ENCODE measurements around the gene SHISAL2A.

Gene SHISAL2A

DNA sequence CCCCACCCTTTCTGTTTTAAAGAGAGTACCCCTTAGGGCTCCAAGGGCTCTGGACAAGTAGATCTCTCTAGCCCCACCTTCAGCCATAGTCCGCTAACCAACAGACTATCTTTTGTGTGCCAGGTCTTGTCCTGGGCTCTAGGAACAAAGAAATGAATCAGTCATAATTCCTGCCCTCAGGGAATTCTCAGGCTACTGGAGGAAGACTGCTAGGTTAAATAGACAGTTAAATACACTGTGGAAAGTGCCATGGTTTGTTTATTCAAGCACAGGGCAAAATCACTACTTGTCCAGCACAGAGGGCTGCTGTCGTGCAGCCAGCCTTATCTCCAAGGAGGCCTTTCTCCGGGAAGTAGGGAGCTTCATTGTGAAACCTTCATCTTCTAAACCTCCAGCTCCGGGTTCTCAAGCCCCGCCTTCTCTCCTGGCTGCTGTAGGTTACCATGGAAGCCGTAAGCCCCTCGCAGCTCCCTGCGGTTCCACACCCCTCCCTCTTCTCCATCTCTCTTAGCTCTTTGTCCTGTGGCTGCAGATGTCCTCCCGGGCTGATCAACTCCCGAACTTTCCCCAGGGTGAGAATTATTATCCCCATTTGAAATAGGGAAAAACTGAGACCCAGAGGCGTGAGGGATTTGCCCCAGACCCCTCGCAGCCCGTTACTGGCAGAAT is 29.8 kb downstream of the SHISAL2A start:
- peak; percentile 95 for DNase-seq

DNA sequence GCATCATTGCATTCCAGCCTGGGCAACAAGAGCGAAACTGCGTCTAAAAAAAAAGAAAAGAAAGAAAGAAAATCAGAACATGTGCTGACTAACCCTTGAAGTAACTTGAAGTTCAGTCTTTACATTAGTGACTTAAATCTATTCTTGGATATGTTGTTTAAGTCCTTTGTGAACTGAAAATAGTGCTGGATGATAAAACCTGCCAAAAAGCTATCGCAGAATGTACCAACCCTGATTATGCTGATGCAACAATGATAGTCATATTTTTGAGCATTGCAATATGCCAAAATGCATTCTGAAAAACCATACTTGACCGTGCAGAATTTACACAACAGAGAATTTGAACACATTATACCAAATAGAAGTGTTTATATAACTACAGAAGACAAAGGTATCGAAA is 30.7 kb downstream of the SHISAL2A start:
- DNase-seq: no peak

DNA sequence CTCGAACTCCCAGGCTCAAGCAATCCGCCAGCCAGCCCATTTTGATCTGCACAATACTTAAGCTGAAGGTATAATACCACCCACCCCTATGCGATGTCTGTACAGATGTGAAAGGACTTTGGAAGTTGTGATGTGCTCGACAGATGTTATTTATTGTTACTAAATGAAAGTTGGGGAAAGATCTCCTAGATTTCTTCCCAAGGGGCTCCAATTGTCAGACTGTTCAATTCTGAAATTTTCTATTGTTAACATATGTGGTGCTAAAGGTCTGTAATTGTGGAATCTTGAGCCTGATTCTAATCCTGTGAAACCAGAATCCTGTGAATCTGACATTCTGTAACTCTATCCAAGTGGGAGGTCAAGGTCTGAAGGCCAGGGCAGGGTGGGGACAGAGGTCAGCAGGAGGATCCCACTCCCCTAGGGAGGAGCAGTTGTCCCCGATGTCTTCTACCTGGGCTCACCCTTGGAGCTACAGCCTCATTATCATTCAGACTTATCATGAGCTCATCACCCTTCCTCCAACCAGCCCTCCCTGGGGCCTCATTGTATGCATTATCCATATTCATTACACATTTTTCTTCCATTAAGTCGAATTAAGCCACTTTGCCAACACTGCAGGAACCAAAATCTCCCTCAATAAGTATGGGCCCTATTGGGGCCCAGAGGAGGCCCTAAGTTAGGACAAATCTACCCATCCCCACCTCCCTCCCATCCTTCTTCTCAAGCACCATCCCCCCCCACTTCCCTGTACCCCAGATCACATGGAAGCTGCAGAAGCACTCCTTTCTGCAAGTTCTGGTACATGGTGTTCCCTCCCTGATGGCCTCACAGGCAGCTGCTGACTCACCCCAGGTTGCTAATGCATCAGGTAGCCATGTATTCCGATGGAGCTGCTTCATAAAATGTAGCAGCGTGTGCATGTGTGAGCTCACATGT is 32.3 kb downstream of the SHISAL2A start:
- DNase-seq: peak; percentile 20

DNA sequence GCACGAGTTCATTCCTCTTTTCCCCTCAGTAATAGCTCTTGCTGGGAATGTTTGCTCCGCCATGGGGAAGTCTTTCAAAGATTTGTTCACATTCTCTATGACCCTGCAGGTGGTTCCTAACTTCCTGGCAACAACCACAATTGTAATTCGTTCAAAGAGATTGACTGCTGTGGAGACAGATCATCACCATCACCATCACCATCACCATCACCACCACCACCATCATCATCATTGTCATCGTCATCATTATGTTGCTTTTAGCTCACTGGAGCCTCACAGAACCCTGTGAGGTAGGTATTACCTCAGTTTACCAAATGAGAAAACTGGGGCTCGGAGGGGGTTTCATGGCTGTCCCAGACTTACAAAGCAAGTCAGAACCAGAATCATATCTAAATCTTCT is 34.3 kb downstream of the SHISAL2A start:
- DNase-seq: no peak

DNA sequence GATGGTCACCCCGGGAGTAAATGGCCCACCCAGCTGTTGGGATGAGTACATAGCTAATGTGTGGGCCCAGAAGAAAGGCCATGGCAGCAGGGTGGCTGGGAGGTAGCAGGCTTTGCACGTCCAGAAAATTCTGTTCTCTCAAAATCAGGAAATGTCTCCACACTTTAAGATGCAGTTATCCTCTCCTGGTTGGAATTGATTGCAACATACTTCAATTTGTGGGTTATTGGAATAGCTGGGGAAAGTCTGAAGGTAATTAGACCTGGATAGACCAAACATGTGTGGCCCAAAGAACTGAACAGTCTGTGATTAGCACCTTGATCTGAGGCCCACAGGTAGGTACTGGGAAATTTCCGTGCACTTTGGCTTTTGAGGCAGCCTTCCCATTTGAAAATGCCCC is 35.0 kb downstream of the SHISAL2A start:
- no peak for DNase-seq

DNA sequence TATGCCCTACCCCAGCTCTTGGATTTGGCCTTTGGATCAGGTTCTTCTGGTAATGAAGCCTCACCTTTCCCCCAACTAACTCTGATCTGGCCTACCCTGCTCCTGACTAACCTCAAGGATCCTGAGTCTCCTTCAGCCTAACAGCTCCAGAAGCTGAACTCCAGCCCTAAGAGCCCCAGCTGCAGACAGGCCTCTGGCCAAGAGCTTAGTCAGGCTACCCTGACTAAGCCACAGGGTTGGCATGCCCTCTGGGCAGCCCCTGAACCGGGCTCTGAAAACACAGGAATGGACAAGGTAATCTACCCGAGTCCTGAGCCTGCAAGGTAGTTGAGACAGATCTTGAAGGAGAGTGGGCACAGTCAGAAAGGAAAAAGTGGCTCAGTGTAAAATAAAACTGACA is 35.7 kb downstream of the SHISAL2A start:
- no peak for DNase-seq

DNA sequence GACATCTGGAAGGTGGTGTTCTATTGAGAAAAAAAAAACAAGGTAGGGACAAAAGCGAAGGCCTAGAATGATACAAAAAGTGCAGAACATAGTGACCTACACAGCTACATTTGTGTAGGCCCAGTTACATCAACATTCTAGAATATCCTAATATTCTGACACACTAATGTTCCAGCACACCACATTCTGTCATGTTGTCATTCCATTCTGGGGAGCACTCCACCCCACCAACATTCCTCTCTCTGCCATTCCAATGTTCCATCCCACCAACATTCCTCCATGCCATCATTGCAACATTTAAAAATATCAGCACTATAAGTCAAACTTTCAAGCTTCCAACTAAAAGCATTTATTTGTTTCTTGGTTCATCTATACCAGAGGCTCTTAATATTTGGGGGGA is 36.7 kb downstream of the SHISAL2A start:
- DNase-seq: no peak

DNA sequence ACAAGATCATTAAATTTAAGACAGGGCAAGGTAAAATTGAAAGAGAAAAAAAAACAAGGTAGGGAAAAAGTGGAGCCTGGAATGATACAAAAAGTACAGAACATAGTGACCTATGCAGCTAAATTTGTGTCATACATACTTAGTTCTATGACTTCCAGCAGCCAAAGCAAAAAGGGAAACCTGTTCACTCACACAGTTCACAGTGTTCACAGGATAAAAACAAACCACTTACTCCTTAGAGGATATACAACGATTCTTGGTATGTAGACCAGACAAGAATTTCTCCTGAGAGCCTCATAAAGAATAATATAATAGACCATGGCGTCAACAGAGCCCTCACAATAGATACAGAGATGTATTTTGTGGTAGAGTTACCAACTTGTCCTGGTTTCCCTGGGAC is 37.6 kb downstream of the SHISAL2A start:
- DNase-seq: no peak

DNA sequence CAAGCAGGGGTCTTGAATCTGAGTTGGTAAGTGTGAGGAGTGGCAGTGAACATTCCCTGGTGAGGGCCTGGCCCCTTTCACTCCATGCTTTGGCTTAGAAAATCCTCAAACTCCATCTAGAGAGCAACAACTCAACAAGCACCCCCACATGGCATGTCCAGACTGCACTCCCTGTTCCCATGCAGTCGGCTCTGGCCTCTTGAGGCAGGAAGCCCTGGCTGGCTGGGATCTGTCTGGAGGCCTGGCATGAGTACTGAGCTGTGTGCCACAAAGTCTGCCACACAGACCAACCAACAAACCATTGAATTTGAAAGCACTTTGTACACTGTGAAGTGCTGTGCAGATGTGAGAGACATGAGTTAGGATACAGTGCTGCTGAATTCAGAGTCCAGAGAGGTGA is 40.0 kb downstream of the SHISAL2A start:
- DNase-seq: no peak

DNA sequence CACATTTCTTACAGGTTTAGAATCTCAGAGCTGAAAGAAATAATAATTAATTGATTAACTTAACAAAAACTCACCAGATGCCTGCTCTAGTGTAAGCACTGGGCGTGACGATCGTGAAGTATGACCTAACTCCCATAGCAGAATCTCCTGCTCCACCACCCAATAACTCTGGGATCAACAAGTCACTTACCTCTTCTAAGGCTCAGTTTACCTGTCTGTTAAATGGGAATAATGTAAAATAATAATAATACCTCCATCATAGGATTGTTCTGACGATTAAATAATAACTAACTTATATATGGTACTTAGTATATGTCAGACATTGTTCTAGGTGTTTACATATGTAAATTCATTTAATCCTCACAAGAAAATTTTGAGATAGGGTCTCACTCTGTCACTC is 40.5 kb downstream of the SHISAL2A start:
- no peak for DNase-seq

DNA sequence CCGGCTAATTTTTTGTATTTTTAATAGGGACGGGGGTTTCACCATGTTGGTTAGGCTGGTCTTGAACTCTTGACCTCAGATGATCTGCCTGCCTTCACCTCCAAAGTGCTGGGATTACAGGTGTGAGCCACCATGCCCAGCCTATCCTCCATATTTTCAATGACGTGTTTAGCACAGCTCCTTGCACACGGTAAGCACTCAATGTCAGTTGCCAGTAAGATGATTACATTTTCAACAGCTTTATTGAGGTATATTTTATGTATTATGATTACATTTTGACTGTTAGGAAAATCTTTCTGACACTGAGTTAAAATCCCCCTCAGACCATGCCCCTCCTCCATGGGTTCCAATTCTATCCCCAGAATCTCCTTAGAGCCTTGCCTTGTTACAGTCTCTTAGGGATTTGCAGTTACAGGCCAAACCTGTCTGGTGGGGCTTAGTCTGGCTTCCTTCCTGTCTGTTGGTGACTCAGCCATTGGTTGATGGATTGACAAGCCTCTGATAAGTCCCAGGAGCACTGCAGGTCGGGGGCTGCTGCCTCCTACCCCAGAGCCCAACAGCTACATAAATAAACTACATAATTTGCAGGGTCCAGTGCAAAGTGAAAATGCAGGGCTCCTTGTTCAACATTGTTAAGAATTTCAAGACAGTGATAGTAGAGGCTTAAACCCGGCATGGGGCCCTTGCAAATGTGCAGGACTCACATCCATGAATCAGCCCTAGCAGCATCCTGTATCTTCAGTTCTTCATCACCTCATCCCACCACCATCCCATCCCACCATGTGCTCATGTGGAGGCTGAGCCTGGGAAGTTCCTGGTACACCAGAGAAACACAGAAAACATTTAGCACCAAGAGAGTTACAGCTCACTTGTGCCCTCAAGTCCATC is 41.8 kb downstream of the SHISAL2A start:
- no peak for DNase-seq

DNA sequence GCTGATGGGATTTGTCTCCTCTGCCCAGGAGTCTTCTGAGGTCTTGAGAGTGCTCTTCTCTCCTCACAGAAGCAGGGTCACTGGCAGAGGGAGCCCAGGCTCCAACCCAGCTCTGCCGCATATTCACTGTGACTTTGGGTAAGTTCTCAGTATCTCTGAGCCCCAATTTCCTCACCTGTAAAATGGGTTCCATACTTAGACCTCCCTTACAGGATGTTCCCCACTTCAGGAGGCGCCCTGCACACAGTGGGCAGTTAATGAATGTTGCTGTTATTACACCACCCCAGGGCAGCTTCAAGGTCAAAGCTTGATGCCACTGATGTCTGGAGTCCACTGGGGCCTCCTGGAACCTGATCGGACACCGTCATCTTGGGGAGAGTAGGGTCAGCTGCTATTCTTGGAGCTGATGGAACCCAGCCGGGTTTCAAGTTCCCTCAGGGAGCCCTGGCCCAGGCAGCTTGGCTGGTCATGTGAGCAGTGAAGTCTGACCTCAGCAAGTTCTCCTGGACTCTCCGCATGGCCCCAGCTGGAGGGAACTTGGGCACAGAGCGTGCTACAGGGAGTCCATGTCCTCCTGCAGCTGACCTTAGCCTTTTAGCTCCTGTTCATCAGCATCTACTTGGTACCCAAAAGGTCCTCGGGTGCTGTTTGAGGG is 43.4 kb downstream of the SHISAL2A start:
- DNase-seq: no peak

DNA sequence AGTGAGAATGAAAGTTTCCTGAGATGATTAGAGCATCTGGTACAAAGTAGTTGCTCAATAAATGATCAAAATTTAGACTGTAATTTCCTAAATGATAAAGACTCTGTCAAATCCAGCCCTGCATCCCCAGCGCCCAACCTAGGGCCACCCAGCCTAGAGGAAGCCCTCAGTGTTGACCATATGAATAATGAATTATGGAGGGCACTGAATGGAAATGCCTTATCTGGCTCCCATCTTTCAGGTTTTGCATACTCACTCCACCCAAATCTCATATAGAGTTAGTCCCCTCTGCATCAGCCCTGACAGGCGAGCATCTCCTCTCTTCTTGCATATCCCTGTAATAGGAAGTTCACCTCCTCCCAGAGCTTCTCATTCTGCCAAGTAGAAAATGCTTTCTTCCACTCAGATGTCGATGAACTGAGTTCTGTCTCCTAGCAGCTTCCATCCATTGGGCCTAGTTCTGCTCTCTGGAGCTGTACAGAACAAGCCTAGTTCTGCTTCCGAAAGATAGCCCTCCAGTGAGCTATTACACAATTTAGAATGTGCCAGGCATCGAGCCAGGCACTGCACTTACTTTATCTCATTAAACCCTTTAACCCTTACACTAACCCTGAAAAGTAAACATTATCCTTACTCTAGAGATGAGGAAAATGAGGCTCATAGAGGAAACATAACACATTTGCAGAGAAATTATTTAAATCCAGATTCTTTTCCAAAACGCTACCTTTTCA is 44.3 kb downstream of the SHISAL2A start:
- DNase-seq: no peak

DNA sequence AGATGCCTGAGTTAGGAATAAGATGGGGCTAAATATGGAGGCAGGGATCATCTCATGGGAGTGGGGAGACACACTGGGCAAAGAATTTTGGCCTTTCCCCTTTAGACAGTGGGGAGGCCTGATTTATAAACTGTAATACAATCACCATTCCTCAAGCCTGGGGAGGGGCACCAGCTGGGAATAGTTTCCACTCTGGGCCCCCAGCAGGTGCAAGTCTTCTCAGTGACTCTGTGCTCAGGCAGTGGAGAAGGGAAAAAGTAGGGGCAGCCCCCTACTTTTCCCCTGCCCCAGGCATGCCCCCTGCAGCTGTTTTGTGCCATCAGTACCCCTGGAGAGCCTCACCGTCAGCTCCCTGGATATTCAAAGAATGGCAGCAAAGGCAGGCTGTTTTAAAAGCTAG is 46.1 kb downstream of the SHISAL2A start:
- DNase-seq: no peak

DNA sequence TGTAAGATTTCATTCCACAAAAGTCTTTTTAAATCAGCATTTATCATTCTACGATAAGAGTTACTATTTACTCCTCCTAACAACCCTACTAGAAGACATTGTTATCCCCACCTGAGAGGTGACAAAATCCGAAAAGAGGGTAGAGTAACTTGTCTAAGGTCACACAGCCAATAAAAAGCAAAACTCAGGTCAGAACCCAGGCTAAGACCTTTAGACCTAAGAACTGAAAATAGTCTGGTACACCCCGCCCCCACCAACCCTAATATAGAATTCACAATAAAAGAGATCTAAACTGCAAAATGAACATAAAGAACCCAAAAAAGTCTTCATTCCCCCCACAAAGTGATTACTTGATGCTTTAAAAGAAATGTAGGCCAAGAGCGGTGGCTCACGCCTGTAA is 46.5 kb downstream of the SHISAL2A start:
- DNase-seq: no peak

DNA sequence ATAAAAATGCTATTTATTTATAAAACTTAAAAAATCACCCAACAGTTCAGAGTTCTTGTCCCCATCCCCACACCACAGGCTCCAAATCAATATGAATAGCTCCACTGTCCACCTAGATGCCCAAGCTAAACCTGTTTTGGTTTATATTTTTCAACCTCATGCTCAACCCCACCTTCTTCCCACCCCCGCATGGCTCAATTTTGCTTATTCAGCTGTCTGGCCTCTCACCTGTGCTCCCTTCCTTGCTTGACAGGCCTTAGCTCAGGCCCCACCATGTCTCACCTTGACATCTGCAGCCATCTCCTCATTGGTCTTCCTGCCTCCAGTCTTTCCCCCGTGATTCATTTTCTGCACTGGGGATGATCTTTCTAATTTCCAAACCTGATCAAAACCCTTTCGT is 47.4 kb downstream of the SHISAL2A start:
- no peak for DNase-seq

DNA sequence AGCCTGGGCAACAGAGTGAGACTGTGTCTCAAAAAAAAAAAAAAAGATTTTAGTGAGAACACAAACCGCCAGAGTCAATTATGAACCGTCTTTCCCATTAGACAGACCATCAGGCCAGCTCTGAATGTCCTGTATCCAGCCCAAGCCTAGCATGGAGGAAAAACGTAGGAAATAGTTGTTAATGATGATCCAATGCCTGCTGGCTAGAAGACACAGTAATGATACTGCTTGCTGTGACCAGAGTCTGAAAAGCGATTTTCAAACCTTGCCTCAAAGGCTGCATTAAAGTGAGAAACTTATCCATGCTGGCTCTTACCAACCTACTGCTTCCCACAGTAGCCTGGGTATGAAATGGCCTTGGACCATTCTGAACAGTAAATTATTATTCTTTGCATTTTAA is 48.2 kb downstream of the SHISAL2A start:
- DNase-seq: no peak

DNA sequence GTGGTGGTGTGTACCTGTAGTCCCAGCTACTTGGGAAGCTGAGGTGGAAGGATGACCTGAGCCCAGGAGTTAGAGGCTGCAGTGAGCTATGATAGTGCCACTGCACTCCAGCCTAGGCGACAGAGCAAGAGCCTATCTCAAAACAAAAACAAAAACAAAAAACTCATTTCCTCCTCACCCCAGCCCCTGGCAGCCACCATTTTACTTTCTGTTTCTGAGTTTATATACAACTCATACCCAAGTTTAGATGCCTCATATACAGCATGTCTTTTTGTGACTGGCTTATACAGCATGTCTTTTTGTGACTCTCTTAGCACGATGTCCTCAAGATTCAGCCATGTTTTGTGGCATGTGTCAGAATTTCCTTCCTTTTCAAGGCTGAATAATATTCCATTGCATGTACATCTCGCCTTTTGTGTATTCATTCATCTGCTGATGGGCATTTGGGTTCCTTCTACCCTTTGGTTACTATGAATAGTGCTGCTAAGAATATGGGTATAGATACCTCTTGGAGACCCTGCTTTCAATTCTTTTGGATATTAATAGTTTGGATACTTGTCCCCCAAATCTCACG is 50.5 kb downstream of the SHISAL2A start:
- no peak for DNase-seq

DNA sequence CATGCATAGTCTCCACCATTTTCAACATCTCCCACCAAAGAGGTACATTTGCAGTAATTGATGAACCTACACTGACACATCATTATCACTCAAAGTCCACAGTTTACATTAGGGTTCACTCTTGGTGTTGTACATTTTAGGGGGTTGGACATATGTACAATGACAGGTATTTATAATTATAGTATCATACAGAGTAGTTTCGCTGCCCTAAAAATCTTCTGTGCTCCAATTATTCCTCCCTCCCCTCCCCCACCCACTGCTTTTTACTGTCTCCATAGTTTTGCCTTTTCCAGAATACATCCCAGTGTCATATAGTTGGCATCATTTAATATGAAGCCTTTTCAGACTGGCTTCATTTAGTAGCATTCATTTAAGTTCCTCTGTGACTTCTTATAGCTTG is 51.6 kb downstream of the SHISAL2A start:
- no peak for DNase-seq

DNA sequence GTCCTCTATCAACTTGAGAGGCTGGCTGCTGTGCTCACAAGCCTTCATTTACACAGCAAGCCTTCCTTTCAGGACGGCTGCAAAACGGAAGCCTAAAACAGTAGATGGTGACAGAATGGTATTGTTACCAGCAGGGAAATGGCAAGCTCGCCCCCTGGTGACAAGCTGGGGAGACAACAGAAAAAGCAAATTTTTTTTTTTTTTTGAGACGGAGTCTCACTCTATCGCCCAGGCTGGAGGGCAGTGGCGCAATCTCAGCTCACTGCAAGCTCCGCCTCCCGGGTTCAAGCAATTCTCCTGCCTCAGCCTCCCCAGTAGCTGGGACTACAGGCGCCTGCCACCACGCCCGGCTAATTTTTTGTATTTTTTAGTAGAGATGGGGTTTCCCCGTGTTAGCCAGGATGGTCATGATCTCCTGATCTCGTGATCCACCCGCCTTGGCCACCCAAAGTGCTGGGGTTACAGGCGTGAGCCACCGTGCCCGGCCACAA is 53.3 kb downstream of the SHISAL2A start:
- DNase-seq: peak; percentile 59

DNA sequence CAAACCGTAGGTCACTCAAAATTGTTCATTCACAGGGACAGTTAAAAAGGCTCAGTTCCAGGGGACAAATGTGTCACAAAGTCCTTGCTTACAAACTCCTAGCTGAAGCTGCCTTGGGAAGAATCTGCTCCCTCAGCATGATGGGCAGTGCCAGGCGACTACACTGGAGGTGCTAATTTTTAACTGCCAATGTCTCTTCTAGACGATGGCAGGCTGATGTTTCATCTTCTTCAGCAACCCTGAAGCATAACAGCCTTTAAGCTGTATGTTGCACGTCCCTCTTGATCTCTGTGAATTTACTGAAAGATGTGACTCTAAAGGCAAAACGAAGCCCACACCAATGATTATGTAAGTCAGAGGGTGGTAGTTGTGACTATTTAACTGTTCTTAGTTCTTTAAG is 53.9 kb downstream of the SHISAL2A start:
- DNase-seq: no peak

DNA sequence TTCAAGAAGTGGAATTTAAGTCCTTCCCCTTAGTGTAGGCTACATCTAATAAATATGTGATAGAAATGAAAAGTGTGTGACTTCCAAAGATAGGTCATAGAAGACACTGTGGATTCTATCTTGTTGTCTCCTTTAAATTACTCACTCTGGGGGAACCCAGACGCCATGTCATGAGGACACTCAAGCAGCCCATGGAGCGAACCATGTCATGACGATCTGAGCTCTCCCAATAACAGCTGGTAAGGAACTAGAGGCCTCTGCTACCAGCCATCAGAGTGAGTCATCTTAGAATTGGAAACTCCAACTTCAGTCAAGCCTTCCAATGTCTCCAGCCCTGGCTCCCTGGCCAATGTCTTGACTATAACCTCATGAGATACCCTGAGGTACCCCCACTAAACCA is 58.9 kb downstream of the SHISAL2A start:
- DNase-seq: no peak

All from NCI-H69 (cell line).